ENCODE results near the gene TMEM204.

GRCh38 chr16:1488054-1488601, 45.3 kb upstream of the TMEM204 start:
- TF ChIP-seq, protein P1, sequence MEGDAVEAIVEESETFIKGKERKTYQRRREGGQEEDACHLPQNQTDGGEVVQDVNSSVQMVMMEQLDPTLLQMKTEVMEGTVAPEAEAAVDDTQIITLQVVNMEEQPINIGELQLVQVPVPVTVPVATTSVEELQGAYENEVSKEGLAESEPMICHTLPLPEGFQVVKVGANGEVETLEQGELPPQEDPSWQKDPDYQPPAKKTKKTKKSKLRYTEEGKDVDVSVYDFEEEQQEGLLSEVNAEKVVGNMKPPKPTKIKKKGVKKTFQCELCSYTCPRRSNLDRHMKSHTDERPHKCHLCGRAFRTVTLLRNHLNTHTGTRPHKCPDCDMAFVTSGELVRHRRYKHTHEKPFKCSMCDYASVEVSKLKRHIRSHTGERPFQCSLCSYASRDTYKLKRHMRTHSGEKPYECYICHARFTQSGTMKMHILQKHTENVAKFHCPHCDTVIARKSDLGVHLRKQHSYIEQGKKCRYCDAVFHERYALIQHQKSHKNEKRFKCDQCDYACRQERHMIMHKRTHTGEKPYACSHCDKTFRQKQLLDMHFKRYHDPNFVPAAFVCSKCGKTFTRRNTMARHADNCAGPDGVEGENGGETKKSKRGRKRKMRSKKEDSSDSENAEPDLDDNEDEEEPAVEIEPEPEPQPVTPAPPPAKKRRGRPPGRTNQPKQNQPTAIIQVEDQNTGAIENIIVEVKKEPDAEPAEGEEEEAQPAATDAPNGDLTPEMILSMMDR (conservative IDR thresholded peaks at IDR 0.05) = no peak
- TF ChIP-seq EZH2 (IDR thresholded peaks at IDR 0.05; ENCODE audit: low read depth) = no peak

Data from PC-9 (cell line).